ENCODE results near the gene RNASE13. TPM values are rescaled to one million over a fixed set of nuclear protein-coding genes. Genes with fewer than 3 reads are reported as not detected.

RNASE13 gene
- total RNA-seq, 4 donors from 2014 or later = not detected

DNA sequence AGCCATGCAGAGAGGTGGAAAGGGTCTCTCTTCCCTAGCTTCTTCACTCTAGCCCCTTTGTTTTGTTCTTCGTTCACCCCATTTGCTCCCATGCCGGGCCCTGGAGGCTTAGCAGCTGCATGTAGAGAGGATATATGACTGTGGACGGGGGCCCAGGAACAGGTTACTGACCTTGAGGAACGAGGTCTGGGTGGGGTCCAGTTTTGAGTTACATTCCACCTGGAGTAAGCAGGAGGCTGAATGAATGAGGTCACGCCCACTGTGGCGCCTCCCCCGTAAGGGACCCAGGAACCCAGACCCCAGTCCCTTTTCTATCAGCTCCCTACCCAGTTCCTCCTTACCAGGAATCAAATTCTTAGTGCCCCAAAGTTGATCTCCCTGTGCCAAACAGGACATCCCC, 16.3 kb downstream of the RNASE13 start:
- H3K36me3 ChIP-seq = peaks cover 0 to 65% (median 2%) of the 10 kb centered on the region in 3 donors
- H3K27me3 ChIP-seq = no peaks in the 10 kb centered on the region
- TF ChIP-seq, protein P1, sequence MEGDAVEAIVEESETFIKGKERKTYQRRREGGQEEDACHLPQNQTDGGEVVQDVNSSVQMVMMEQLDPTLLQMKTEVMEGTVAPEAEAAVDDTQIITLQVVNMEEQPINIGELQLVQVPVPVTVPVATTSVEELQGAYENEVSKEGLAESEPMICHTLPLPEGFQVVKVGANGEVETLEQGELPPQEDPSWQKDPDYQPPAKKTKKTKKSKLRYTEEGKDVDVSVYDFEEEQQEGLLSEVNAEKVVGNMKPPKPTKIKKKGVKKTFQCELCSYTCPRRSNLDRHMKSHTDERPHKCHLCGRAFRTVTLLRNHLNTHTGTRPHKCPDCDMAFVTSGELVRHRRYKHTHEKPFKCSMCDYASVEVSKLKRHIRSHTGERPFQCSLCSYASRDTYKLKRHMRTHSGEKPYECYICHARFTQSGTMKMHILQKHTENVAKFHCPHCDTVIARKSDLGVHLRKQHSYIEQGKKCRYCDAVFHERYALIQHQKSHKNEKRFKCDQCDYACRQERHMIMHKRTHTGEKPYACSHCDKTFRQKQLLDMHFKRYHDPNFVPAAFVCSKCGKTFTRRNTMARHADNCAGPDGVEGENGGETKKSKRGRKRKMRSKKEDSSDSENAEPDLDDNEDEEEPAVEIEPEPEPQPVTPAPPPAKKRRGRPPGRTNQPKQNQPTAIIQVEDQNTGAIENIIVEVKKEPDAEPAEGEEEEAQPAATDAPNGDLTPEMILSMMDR (IDR thresholded peaks at IDR 0.05) = no peak
- TF ChIP-seq POLR2A (IDR thresholded peaks at IDR 0.05) (no peak), EP300 (IDR thresholded peaks at IDR 0.05) (no peak)
- H3K9me3 ChIP-seq = no peaks in the 10 kb centered on the region
- no peak overlapping the region for H3K4me3 ChIP-seq
- no peak for DNase-seq (ENCODE audit: low spot score in 2 of 2)
- H3K27ac ChIP-seq = peak overlapping the region in 1 of 4 donors; percentile 62
- WGBS, 2 donors = 74 to 86% methylated on average over 7 of the region's 7 CpGs
- H3K4me1 ChIP-seq = peaks cover 0 to 84% (median 8%) of the 10 kb centered on the region in 4 donors

GRCh38 chr14:21017528-21018245, 16.9 kb downstream of the RNASE13 start:
- TF ChIP-seq, protein P1 (IDR thresholded peaks at IDR 0.05) = no peak
- no peak for TF ChIP-seq EP300 (IDR thresholded peaks at IDR 0.05)
- no peak for TF ChIP-seq POLR2A (IDR thresholded peaks at IDR 0.05)
- H3K36me3 ChIP-seq = peaks cover 0 to 65% (median 2%) of the 10 kb centered on the region in 3 donors
- H3K4me3 ChIP-seq = no peak overlapping the region
- no peak for DNase-seq (ENCODE audit: low spot score in 2 of 2)
- peaks cover 0 to 78% (median 7%) of the 10 kb centered on the region in 4 donors for H3K4me1 ChIP-seq
- no peaks in the 10 kb centered on the region for H3K27me3 ChIP-seq
- peak overlapping the region in 1 of 4 donors; percentile 43 for H3K27ac ChIP-seq
- WGBS, 2 donors = 70% methylated on average over 28 of the region's 28 CpGs
- H3K9me3 ChIP-seq = no peaks in the 10 kb centered on the region

- H3K36me3 ChIP-seq = peaks cover 0 to 56% (median 2%) of the 10 kb centered on the region in 3 donors
- H3K4me1 ChIP-seq = peaks cover 0 to 67% (median 7%) of the 10 kb centered on the region in 4 donors
- H3K27ac ChIP-seq = peak overlapping the region in 2 of 4 donors; percentile 24 to 41
Observed at GRCh38 chr14:21016413-21017190, 18.0 kb downstream of the RNASE13 start.

GRCh38 chr14:21015312-21015711, 19.3 kb downstream of the RNASE13 start:
- Histone ChIP-seq H3K27ac (peak overlapping the region in 2 of 4 donors; percentile 32 to 61), H3K27me3 (no peaks in the 10 kb centered on the region), H3K36me3 (peaks cover 0 to 44% (median 2%) of the 10 kb centered on the region in 3 donors), H3K4me3 (no peak overlapping the region), H3K4me1 (peaks cover 0 to 54% (median 4%) of the 10 kb centered on the region in 4 donors), H3K9me3 (no peaks in the 10 kb centered on the region)
- no peak for DNase-seq (ENCODE audit: low spot score in 2 of 2)
- 50 to 55% methylated on average over 6 of the region's 6 CpGs for WGBS, 2 donors
- TF ChIP-seq, protein P1 (IDR thresholded peaks at IDR 0.05) = no peak
- TF ChIP-seq POLR2A (IDR thresholded peaks at IDR 0.05) = no peak
- no peak for TF ChIP-seq EP300 (IDR thresholded peaks at IDR 0.05)

More at GRCh38 chr14:21016413-21017190, 18.0 kb downstream of the RNASE13 start:
- Histone ChIP-seq H3K27me3 (no peaks in the 10 kb centered on the region), H3K4me3 (no peak overlapping the region), H3K9me3 (no peaks in the 10 kb centered on the region)
- no peak for DNase-seq (ENCODE audit: low spot score in 2 of 2)
- WGBS, 2 donors = 53 to 55% methylated on average over 9 of the region's 9 CpGs
- TF ChIP-seq, protein P1 (IDR thresholded peaks at IDR 0.05) = no peak
- TF ChIP-seq EP300 (IDR thresholded peaks at IDR 0.05) = no peak
